Fibroblast of the aortic adventitia (primary cell): ENCODE results near the gene INAVA. TPM values are rescaled to one million over a fixed set of nuclear protein-coding genes. Genes with fewer than 3 reads are reported as not detected.

ENCODE experiments used
- DNase-seq: peaks from one replicate; pipeline ENCODE4 v3.0.0-alpha.2; 2010; ENCODE audit warnings: low read depth
- H3K4me3 ChIP-seq: 2 replicates; pipeline ENCODE4 v1.5.1; 2011; ENCODE audit warnings: low read depth, mild to moderate bottlenecking, control low read depth, low read length, moderate library complexity
- total RNA-seq: library from RNA; depleted of rRNA; stranded (reverse); fragments of >200 nt; gene quantifications from 2 replicates; pipeline ENCODE4 v1.2.3, GENCODE V29; 2012; ENCODE audit warnings: low replicate concordance
- TF ChIP-seq, protein P1 (sequence below): IDR thresholded peaks from 2 replicates; pipeline ENCODE4 v1.5.1; 2011; ENCODE audit warnings: mild to moderate bottlenecking, low read length, control low read depth, inconsistent platforms; ENCODE audit not compliant: insufficient read depth

The INAVA gene
- total RNA-seq, 1 donor = not detected

GRCh38 chr1:200900877-200901276 is 6.2 kb downstream of the INAVA start:
- DNase-seq = no peak
- TF ChIP-seq, protein P1, sequence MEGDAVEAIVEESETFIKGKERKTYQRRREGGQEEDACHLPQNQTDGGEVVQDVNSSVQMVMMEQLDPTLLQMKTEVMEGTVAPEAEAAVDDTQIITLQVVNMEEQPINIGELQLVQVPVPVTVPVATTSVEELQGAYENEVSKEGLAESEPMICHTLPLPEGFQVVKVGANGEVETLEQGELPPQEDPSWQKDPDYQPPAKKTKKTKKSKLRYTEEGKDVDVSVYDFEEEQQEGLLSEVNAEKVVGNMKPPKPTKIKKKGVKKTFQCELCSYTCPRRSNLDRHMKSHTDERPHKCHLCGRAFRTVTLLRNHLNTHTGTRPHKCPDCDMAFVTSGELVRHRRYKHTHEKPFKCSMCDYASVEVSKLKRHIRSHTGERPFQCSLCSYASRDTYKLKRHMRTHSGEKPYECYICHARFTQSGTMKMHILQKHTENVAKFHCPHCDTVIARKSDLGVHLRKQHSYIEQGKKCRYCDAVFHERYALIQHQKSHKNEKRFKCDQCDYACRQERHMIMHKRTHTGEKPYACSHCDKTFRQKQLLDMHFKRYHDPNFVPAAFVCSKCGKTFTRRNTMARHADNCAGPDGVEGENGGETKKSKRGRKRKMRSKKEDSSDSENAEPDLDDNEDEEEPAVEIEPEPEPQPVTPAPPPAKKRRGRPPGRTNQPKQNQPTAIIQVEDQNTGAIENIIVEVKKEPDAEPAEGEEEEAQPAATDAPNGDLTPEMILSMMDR = no peak
- H3K4me3 ChIP-seq = no peak overlapping the region

DNA sequence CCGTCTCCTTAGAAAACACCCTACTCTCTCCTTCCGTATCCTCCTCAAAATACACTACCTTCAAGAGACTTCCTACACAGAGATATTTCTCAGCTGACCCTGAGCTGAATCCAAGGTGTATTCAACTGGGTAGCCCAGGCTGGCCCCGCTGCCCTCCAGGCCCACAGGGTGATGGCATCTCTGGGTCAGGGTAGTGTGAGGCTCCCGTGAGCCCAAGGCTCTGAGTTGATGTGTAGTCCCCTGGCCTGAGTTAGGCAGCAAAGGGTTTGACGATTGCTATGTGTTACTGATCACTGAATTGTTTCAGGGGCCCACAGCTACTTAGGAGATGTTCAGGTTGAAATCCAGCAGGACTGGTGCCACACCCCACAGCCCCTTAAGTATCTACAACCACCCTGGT is 6.7 kb downstream of the INAVA start:
- TF ChIP-seq, protein P1 = no peak
- no peak for DNase-seq
- no peak overlapping the region for H3K4me3 ChIP-seq

- no peak overlapping the region for H3K4me3 ChIP-seq
- TF ChIP-seq, protein P1 = no peak
- no peak for DNase-seq
Observed at GRCh38 chr1:200901796-200902444, 7.2 kb downstream of the INAVA start.

- no peak overlapping the region for H3K4me3 ChIP-seq
- TF ChIP-seq, protein P1 = no peak
- no peak for DNase-seq
Observed at GRCh38 chr1:200903793-200904192, 9.1 kb downstream of the INAVA start.

DNA sequence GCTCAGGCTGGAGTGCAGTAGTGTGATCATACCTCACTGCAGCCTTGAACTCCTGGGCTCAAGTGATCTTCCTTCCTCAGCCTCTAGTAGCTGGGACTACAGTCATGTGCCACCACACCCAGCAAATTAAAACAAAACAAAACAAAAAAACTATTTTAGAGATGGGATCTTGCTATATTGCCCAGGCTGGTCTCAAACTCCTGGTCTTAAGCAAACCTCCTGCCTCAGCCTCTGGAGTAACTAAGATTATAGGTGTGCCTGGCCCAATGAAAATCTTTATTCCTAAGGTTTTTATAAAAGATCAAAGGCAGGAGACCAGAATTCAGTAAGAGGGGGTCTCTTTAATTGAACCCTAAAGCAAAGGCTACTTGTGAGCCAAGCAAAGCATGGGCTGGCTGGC is 10.1 kb downstream of the INAVA start:
- no peak for DNase-seq
- TF ChIP-seq, protein P1 = no peak
- no peak overlapping the region for H3K4me3 ChIP-seq

DNA sequence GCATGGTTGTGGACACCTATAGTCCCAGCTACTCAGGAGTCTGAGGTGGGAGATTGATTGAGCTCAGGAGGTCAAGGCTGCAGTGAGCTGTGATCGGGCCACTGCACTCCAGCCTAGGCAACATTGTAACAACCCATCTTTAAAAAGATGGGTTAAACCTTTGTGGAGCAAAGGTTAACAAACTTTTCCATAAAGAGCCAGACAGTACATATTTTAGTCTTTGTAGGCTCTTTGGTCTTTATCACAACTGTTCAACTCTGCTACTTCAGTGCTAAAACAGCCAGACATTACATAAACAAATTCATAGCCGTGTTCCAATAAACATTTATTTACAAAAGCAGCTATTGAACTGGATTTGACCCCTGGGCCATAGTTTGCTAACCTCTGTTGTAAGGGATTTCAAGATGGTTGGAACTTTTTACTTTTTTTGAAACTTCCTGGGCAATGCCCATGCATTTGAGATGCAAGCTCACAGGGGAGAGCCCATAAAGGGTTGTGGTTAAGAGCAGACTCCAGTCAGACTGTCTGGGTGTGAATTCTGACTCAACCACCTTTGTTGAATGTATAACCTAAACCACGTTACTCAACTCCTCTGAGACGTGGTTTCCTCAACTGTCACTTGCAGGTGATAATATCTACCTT is 10.8 kb downstream of the INAVA start:
- DNase-seq = no peak
- TF ChIP-seq, protein P1 = no peak
- H3K4me3 ChIP-seq = no peak overlapping the region
